Activated gamma-delta T cell treated with Interleukin-2 at 50 U/mL for 16 hours (primary cell): ENCODE results near the gene NDUFB7.
"Not testable (repeated sequence)": the region's sequence is repeated elsewhere in the genome, so short reads cannot be mapped to it uniquely, and the experiment has no call there.

Experiments used
- DNase-seq: peaks from one replicate; pipeline ENCODE4 v3.0.0-alpha.2; 2020

The NDUFB7 gene

GRCh38 chr19:14570864-14571527 is 870 bp downstream of the NDUFB7 start:
- no peak for DNase-seq

- DNase-seq = no peak
Measured at GRCh38 chr19:14567079-14567478, 4.8 kb downstream of the NDUFB7 start.

- no peak for DNase-seq
Measured at GRCh38 chr19:14566712-14567077, 5.2 kb downstream of the NDUFB7 start.

GRCh38 chr19:14565765-14566711 is 5.8 kb downstream of the NDUFB7 start:
- no peak for DNase-seq

- no peak for DNase-seq
Measured at GRCh38 chr19:14565298-14565679, 6.6 kb downstream of the NDUFB7 start.

GRCh38 chr19:14564652-14565297 is 7.1 kb downstream of the NDUFB7 start:
- DNase-seq = not testable (repeated sequence)

GRCh38 chr19:14563989-14564651 is 7.7 kb downstream of the NDUFB7 start:
- no peak for DNase-seq

- no peak for DNase-seq
Measured at GRCh38 chr19:14563590-14563926, 8.3 kb downstream of the NDUFB7 start.

- DNase-seq = no peak
Measured at GRCh38 chr19:14562660-14563589, 8.9 kb downstream of the NDUFB7 start.

- no peak for DNase-seq
Measured at GRCh38 chr19:14561847-14562351, 10.0 kb downstream of the NDUFB7 start.

- DNase-seq = no peak
Measured at GRCh38 chr19:14561249-14561648, 10.6 kb downstream of the NDUFB7 start.

GRCh38 chr19:14560776-14561108 is 11.1 kb downstream of the NDUFB7 start:
- DNase-seq = no peak

GRCh38 chr19:14559916-14560775 is 11.7 kb downstream of the NDUFB7 start:
- no peak for DNase-seq

- no peak for DNase-seq
Measured at GRCh38 chr19:14558370-14559066, 13.3 kb downstream of the NDUFB7 start.

- DNase-seq = peak; percentile 67
Measured at GRCh38 chr19:14556662-14557188, 15.1 kb downstream of the NDUFB7 start.

- DNase-seq = no peak
Measured at GRCh38 chr19:14555918-14556661, 15.8 kb downstream of the NDUFB7 start.

- no peak for DNase-seq
Measured at GRCh38 chr19:14554382-14554812, 17.5 kb downstream of the NDUFB7 start.

GRCh38 chr19:14553939-14554243 is 18.0 kb downstream of the NDUFB7 start:
- DNase-seq = no peak
